ENCODE results near the gene JAK2.
"Not testable (repeated sequence)": the region's sequence is repeated elsewhere in the genome, so short reads cannot be mapped to it uniquely, and the experiment has no call there.

The JAK2 gene

GRCh38 chr9:4984621-4985385, at the start of gene JAK2:
Gene JAK2, plus strand, starts transcription at chr9:4985272. Its CDS starts 36,716 bp downstream, at chr9:5021988.
- FAIRE-seq (no peak), DNase-seq (ENCODE audit: low spot score) (peak; percentile 85)

DNA sequence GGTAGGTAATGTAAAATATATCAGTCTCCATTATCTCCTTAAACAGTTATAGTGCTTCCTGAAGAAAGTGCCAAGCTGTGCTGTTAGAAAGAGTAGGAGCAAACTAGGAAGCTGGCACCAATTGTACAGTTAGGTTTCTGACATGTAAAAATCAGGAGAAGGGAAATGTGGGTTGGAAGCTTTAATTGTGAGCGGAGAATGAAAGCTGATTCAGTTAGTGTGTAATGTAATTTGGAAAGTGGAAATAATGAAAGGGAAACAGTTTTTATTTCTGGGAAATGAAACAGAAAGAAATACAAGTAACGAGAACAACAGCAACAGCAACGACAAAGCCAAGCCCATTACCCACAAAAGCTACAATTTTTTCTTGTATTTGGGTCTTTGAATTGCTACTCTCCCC, 48.8 kb upstream of the JAK2 start:
- FAIRE-seq (no peak), DNase-seq (ENCODE audit: low spot score) (no peak)

DNA sequence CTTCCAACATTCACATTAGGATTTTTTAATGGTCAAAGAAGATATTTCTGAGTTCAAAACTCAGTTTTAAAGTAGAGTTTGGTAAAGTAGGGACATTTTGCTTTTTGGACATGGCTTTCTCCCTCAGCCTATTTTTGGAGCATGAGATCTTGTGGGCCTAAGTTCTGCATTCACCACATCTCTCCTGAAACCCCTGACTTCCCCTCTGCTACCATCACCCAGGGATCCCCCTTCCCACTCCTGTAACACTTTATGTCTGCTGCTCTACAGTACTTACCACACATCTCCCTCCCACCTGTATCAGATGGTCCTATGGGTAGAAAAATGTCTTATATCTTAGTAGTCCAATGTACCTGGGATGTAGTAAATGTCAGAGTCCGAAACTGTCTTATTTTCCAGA, 48.2 kb upstream of the JAK2 start:
- DNase-seq (ENCODE audit: low spot score) = no peak
- no peak for FAIRE-seq

DNA sequence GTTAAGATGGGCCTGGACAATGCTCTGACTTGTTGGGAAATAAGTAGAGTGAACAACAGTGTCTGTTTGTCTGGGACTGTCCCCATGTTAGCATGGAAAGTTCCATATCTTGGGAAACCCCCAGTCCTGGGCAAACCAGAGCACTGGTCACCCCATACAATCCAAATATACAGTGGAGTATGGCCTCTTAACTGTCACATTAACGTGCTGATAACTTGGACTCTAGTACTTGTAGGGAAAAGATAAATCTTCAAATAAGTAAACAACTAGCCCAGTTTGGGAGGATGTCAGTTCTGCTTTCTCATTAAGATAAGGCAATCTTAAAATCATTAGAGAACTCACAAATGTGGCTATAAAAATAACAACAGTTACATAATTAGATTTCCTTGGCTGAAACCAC, 47.6 kb upstream of the JAK2 start:
- DNase-seq (ENCODE audit: low spot score) (no peak), FAIRE-seq (no peak)

DNA sequence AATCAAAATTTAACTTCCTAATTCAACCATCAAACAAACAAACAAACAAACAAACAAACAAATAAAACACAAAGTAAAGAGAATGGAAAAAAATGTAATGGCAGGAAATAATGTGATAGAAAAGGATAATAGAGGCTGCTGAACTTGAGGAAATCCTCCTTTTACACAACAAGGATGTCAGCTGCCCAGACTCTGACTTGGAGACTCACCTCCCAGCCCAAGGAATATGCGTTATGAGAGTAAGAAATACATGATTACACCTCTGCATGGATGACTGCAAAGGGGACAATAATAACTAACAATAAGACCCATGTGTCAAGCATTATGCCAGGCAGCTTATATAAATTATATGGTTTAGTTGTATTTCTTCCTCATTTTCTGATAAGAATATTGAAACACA, 46.6 kb upstream of the JAK2 start:
- DNase-seq (ENCODE audit: low spot score) (no peak), FAIRE-seq (no peak)

GRCh38 chr9:4939118-4939561, 45.9 kb upstream of the JAK2 start:
- DNase-seq (ENCODE audit: low spot score) (no peak), FAIRE-seq (no peak)

- not testable (repeated sequence) for DNase-seq (ENCODE audit: low spot score); FAIRE-seq
Measured at GRCh38 chr9:4942042-4942691, 42.9 kb upstream of the JAK2 start.

GRCh38 chr9:4943346-4943745, 41.7 kb upstream of the JAK2 start:
- no peak for DNase-seq (ENCODE audit: low spot score)
- no peak for FAIRE-seq

DNA sequence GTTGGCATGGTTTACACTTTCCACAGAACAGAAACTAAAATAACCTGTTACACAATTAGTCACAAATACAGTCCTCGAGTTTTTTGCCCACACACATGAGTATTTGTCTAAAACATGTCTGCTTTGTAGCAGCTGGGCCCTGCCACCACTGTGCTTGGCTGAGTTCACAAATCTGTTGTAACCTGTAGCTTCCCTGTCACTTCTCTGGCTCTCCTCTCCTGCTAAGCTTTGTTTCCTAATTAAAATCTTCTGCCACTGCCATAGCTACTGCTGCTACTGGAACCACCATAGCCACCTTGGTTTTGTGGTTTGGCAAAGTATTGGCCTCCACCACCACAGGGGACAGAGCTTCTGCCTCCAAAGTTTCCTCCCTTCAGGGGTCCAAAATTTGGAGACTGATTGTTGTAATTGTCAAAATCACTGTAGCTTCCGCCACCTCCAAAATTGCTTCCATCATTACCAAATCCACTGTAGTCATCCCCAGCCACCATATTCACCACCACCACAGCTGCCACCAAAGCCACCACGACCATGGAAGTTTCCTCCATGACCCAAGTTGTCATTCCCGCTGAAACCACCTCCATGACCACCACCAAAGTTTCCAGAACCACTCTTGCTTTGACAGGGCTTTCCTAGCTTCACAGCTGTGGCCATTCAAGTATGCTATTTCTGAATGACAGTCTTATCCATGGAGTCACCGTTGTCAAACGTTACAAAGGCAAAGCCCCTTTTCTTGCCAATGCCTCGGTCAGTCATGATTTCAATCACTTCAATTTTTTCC, 40.5 kb upstream of the JAK2 start:
- not testable (repeated sequence) for DNase-seq (ENCODE audit: low spot score); FAIRE-seq

DNA sequence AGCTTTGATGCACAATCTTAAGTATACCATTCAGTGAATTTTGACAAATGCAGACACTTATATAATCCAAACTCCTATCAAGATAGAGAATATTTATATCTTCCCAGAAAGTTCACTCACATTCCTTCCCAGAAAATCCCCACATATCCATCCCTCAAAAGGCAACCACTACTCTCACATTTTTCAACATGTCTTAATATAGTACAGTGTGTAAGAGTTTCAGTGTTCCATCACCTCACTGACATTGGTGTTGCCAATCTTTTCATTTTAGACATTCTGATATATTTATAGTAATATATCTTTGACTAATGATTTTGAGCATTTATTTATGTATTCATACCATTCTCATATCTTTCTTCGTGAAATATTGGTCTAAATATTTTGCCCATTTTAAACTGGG, 38.1 kb upstream of the JAK2 start:
- no peak for DNase-seq (ENCODE audit: low spot score)
- FAIRE-seq = no peak

DNA sequence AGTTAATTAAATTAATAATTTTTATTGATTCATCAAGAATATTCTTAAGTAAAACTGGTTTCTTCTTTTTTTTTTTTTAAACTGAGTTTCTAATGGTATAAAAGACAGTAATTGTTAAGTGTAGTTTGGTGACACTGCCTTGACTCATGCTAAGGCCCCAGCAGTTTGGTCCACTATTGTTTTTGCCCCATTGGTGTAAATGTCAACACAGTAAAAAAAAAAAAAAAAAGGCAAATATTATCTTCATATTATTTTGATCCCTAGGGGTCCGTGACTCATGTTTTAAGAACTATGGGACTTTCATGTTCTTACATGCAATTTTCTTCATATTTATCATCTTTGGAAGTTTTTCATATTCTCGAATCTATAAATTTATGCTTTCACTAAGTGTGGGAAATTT, 29.2 kb upstream of the JAK2 start:
- DNase-seq (ENCODE audit: low spot score) = no peak
- FAIRE-seq = no peak

GRCh38 chr9:4959031-4959430, 26.0 kb upstream of the JAK2 start:
- no peak for FAIRE-seq
- no peak for DNase-seq (ENCODE audit: low spot score)

GRCh38 chr9:4962085-4962484, 23.0 kb upstream of the JAK2 start:
- FAIRE-seq (no peak), DNase-seq (ENCODE audit: low spot score) (no peak)

DNA sequence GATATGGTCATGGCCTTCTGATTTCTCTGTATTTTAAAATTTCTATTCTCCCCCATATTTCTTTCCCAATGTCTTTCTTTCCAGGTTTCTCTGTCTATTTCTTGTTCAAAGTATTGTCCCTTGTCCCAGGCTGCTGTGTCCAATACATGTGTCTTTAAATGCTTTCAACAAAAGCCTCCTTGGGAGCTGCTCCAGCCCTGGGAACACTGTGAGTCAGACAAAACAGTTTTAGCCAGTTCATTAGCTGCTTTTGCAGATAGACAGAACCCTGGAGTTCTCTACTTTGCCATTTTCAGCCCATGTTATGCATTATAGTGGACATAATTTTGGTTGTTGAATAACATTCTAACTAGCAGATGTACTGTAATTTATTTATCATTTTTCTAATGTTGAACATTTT, 20.5 kb upstream of the JAK2 start:
- DNase-seq (ENCODE audit: low spot score) (no peak), FAIRE-seq (no peak)

DNA sequence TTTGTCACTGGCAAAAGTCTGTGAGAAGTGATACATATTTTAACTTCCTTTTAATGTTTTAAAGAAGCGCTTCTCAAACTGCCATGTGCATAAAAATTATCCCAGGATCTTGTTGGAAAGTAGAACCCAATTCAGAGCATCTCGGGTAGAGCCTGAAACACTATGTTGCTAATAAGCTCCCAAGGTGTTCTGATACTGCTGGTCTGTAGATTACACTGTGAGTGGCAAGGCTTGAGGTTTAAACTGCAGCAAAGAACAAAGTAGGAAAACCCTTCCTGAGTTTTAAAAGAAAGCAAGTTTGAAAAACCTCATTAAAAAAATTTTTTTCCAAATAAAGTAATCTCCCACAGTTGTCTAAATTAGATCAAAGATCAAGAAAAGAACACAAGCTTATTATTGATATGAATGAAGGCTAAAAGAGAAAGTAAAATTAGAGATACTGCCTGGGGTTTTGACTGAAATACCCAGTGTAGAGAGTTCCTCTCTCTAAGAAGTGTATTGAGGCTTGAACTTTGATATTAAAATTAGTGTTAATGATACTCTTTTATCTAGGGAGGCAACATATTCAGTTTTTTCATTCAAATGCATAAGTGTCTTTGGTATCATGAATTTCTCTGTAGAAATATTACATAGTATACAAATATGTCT, 19.8 kb upstream of the JAK2 start:
- no peak for FAIRE-seq

DNA sequence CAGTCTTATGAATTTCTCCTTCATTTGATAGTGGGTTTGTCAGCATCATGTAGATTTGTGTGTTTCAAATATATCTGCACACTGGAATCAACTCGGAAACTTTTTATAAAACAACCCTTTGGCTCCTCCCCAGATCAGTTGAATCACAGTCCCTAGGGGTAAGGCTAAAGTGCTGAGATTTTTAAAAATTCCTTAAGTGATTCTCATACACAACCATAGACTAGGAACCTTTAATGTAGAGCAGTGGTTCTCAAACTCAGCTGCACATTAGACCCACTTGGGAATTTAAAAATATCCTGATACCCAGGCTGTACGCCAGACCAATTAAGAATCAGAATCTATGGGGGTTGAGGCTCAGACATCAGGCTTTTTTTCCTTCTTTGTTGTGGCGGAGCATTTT, 17.5 kb upstream of the JAK2 start:
- FAIRE-seq (no peak), DNase-seq (ENCODE audit: low spot score) (no peak)

More for the DNA sequence above, 19.8 kb upstream of the JAK2 start:
- no peak for DNase-seq (ENCODE audit: low spot score)

DNA sequence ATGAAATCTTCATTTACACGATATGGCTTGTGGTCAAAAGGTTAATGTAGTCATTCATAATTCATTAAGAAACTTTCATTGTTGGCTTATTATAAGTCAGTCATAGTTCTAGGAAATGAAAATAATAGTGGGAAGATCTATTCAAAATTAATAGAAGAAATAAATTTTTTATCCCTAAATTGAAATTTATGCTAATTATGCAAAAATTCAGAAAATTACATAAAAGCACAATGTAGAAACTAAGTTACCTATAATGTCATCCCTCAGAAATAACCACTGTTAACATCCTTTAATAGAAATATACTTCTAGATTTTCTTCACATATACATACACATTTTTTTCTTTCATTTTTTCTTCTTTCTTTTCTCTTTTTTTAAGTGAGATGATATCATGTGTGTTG, 15.9 kb upstream of the JAK2 start:
- FAIRE-seq (no peak), DNase-seq (ENCODE audit: low spot score) (no peak)

- no peak for DNase-seq (ENCODE audit: low spot score)
- no peak for FAIRE-seq
Measured at GRCh38 chr9:4970970-4971641, 14.0 kb upstream of the JAK2 start.

DNA sequence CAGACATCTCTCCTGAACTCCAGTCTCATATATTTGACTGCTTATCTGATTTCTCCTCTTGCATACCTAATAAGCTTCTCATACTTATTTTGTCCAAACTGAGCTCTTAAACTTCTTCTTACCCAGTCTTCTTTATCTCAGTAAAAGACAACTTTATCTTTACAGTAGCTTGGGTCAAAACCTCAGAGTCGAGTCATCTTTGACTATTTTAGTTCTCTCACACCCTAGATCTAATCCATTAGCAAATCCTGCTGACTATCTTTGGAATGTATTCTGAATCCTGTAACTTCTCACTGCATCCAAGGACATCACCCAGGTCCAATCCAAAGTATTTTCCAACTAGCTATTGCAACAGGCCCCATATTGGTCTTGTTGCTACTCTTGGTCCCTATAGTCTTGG, 11.8 kb upstream of the JAK2 start:
- no peak for DNase-seq (ENCODE audit: low spot score)
- no peak for FAIRE-seq

DNA sequence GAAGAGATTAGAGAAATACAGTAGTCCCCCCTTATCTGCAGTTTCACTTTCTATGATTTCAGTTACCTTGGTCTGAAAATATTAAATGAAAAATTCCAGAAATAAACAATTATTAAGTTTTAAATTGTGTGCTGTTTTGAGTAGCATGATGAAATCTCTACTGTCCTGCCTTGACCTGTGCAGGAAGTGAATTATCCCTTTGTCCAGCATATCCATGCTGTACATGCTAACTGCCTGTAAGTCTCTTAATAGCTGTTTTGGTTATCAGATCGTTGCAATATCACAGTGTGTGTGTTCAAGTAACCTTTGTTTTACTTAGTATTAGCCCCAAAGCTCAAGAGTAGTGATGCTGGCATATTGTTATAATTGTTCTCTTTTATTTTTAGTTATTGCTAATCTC, 11.2 kb upstream of the JAK2 start:
- DNase-seq (ENCODE audit: low spot score) = no peak
- no peak for FAIRE-seq

DNA sequence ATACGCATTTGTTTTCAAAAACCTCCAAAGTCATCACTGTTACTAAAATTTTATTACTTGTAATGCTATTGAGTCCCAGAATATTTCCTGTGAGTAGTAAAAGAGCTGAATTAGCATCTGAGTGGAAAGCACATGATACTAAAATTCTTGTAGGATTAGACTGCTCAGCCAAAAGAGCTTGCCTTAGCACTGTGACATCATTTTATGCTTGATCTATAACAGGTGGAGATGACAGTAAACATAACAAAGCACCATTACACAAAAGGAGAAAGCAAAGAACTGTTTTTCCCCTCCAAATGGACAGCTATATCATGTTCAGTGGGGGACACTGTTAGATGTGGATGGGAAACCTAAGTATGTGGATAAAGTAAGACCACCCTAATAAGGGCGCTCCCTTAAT, 5.8 kb upstream of the JAK2 start:
- DNase-seq (ENCODE audit: low spot score) (no peak), FAIRE-seq (no peak)

All from urothelium cell line (cell line).